Measurements from ENCODE around the gene ABCG2.

DNA sequence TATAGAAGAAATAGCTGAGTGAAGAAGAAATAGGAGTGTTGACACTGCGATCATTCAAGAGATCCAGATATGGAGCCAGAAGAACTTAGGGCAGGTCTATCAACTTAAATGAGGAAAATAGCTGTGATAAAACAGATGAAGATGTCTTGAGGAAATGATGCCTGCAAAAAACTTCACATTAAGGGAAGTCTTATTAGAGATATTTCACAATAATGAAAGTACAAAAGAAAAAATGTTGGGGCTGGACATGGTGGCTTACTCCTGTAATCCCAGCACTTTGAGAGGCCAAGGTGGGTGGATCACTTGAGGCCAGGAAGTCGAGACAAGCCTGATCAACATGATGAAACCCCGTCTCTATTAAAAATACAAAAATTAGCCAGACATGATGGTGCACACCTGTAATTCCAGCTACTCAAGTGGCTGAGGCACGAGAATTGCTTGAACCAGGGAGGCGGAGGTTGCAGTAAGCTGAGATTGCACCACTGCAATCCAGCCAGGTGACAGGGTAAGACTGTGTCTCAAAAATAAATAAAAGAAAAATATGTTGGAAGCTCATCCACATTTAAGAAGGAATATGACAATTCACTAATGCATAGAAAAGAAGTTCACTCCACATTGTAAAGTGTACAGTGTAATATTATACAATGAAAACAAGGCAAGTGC lies 94.7 kb downstream of the ABCG2 start:
- TF ChIP-seq EP300 (IDR thresholded peaks at IDR 0.05; ENCODE audit: borderline replicate concordance in 1 of 2, low read depth in 1 of 2, low read length in 1 of 2) = no peak
- TF ChIP-seq, protein P1, sequence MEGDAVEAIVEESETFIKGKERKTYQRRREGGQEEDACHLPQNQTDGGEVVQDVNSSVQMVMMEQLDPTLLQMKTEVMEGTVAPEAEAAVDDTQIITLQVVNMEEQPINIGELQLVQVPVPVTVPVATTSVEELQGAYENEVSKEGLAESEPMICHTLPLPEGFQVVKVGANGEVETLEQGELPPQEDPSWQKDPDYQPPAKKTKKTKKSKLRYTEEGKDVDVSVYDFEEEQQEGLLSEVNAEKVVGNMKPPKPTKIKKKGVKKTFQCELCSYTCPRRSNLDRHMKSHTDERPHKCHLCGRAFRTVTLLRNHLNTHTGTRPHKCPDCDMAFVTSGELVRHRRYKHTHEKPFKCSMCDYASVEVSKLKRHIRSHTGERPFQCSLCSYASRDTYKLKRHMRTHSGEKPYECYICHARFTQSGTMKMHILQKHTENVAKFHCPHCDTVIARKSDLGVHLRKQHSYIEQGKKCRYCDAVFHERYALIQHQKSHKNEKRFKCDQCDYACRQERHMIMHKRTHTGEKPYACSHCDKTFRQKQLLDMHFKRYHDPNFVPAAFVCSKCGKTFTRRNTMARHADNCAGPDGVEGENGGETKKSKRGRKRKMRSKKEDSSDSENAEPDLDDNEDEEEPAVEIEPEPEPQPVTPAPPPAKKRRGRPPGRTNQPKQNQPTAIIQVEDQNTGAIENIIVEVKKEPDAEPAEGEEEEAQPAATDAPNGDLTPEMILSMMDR (IDR thresholded peaks at IDR 0.05) = no peak
- no peak for TF ChIP-seq FOXJ3 (CRISPR knock-in tag; IDR thresholded peaks at IDR 0.05)
- TF ChIP-seq SIN3A (IDR thresholded peaks at IDR 0.05; ENCODE audit: borderline replicate concordance, low read depth, low read length) = no peak
- TF ChIP-seq POLR2AphosphoS5 (IDR thresholded peaks at IDR 0.05; ENCODE audit: low read depth, low read length) = no peak
- TF ChIP-seq, protein P2, sequence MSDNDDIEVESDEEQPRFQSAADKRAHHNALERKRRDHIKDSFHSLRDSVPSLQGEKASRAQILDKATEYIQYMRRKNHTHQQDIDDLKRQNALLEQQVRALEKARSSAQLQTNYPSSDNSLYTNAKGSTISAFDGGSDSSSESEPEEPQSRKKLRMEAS (IDR thresholded peaks at IDR 0.05; ENCODE audit: low read depth) = no peak
- TF ChIP-seq, protein P3, sequence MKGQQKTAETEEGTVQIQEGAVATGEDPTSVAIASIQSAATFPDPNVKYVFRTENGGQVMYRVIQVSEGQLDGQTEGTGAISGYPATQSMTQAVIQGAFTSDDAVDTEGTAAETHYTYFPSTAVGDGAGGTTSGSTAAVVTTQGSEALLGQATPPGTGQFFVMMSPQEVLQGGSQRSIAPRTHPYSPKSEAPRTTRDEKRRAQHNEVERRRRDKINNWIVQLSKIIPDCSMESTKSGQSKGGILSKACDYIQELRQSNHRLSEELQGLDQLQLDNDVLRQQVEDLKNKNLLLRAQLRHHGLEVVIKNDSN (IDR thresholded peaks at IDR 0.05; ENCODE audit: borderline replicate concordance, low read depth) = no peak
- TF ChIP-seq TCF12 (IDR thresholded peaks at IDR 0.05) = no peak
- TF ChIP-seq JUND (IDR thresholded peaks at IDR 0.05) = no peak
- no peak for TF ChIP-seq EZH2phosphoT487 (IDR thresholded peaks at IDR 0.05; ENCODE audit: borderline replicate concordance, low read depth)
- TF ChIP-seq SMC3 (IDR thresholded peaks at IDR 0.05; ENCODE audit: low read depth, low read length) = no peak
